ENCODE measurements around the gene KLHL29.

DNA sequence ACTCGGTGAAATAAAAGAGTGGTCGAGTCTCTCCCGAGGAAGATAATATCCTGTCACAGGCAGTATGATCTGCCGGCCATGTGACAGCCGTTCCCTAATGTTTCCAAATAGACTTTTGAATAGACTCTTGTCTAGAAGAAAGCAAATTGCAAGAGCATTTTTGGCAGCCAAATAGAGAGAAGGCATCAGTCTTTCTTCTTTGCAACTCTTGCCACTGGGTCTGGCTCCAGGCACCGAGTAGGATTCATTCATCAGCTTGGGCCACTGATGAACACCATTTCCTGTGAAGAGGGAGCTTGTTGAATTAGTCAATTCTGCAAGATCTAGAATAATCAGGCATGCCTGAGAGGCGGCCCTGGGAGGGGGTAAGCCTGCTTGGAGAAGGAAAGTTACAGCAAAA is 165.6 kb downstream of the KLHL29 start:
- TF ChIP-seq RAD21 (IDR thresholded peaks at IDR 0.05; ENCODE audit: low read depth) (no peak), EP300 (IDR thresholded peaks at IDR 0.05; ENCODE audit: borderline replicate concordance) (no peak), EGR1 (IDR thresholded peaks at IDR 0.05) (no peak), YY1 (IDR thresholded peaks at IDR 0.05; ENCODE audit: low read depth) (no peak)
- TF ChIP-seq, protein P1, sequence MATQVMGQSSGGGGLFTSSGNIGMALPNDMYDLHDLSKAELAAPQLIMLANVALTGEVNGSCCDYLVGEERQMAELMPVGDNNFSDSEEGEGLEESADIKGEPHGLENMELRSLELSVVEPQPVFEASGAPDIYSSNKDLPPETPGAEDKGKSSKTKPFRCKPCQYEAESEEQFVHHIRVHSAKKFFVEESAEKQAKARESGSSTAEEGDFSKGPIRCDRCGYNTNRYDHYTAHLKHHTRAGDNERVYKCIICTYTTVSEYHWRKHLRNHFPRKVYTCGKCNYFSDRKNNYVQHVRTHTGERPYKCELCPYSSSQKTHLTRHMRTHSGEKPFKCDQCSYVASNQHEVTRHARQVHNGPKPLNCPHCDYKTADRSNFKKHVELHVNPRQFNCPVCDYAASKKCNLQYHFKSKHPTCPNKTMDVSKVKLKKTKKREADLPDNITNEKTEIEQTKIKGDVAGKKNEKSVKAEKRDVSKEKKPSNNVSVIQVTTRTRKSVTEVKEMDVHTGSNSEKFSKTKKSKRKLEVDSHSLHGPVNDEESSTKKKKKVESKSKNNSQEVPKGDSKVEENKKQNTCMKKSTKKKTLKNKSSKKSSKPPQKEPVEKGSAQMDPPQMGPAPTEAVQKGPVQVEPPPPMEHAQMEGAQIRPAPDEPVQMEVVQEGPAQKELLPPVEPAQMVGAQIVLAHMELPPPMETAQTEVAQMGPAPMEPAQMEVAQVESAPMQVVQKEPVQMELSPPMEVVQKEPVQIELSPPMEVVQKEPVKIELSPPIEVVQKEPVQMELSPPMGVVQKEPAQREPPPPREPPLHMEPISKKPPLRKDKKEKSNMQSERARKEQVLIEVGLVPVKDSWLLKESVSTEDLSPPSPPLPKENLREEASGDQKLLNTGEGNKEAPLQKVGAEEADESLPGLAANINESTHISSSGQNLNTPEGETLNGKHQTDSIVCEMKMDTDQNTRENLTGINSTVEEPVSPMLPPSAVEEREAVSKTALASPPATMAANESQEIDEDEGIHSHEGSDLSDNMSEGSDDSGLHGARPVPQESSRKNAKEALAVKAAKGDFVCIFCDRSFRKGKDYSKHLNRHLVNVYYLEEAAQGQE (IDR thresholded peaks at IDR 0.05; ENCODE audit: low read depth) = no peak
- TF ChIP-seq, protein P2, sequence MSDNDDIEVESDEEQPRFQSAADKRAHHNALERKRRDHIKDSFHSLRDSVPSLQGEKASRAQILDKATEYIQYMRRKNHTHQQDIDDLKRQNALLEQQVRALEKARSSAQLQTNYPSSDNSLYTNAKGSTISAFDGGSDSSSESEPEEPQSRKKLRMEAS (IDR thresholded peaks at IDR 0.05) = no peak

All from Ishikawa (cell line).